CD4-positive, alpha-beta T cell treated with Interleukin-4 for 1 hour (primary cell): ENCODE data around the gene DIPK1B.

ENCODE experiments used
- DNase-seq, 2 donors: peaks; one replicate each; pipeline ENCODE4 v3.0.0-alpha.2; 2020 to 2022

Gene DIPK1B

GRCh38 chr9:136739509-136739908, 27.1 kb downstream of the DIPK1B start:
- DNase-seq = no peak

- DNase-seq = no peak
These were observed 27.7 kb downstream of the DIPK1B start for GRCh38 chr9:136740069-136740468.

GRCh38 chr9:136740491-136740890, 28.1 kb downstream of the DIPK1B start:
- DNase-seq = no peak

GRCh38 chr9:136740971-136741882, 28.9 kb downstream of the DIPK1B start:
- DNase-seq = no peak

- no peak for DNase-seq
These were observed 29.7 kb downstream of the DIPK1B start for GRCh38 chr9:136741883-136742571.

GRCh38 chr9:136742591-136743391, 30.4 kb downstream of the DIPK1B start, which contains the start of gene LCN10:
Gene LCN10, minus strand, starts transcription at chr9:136742940. Its CDS starts 37 bp downstream, at chr9:136742903.
- DNase-seq = no peak

GRCh38 chr9:136743639-136744211, 31.4 kb downstream of the DIPK1B start:
- DNase-seq = no peak

- no peak for DNase-seq
These were observed 32.4 kb downstream of the DIPK1B start for GRCh38 chr9:136744773-136745172.

- no peak for DNase-seq
These were observed 33.2 kb downstream of the DIPK1B start for GRCh38 chr9:136745389-136746154.

GRCh38 chr9:136746155-136746490, 33.8 kb downstream of the DIPK1B start:
- DNase-seq = no peak

- DNase-seq = no peak
These were observed 34.2 kb downstream of the DIPK1B start for GRCh38 chr9:136746621-136747020.

- DNase-seq = no peak
These were observed 35.0 kb downstream of the DIPK1B start for GRCh38 chr9:136747161-136748060.

GRCh38 chr9:136748201-136748600, 35.8 kb downstream of the DIPK1B start, which contains the start of gene LCN6:
Gene LCN6, minus strand, starts transcription at chr9:136748525. Its CDS starts 42 bp downstream, at chr9:136748483.
- no peak for DNase-seq

GRCh38 chr9:136748666-136749611, 36.6 kb downstream of the DIPK1B start:
- no peak for DNase-seq

- no peak for DNase-seq
These were observed 38.2 kb downstream of the DIPK1B start for GRCh38 chr9:136750526-136750925.

GRCh38 chr9:136751244-136751643, 38.9 kb downstream of the DIPK1B start:
- no peak for DNase-seq

- DNase-seq = no peak
These were observed 39.4 kb downstream of the DIPK1B start for GRCh38 chr9:136751814-136752213.

GRCh38 chr9:136753371-136754058, 41.1 kb downstream of the DIPK1B start:
- DNase-seq = no peak

- DNase-seq = peak in 1 of 2 donors; percentile 26
These were observed 41.7 kb downstream of the DIPK1B start for GRCh38 chr9:136754059-136754572.
